Stimulated activated CD8-positive, alpha-beta memory T cell treated with anti-CD3 and anti-CD28 coated beads, Interleukin-15, amount 100 ng/mL, for 48 hours (primary cell): Measurements from ENCODE around the gene IFRD2.
"Not testable (repeated sequence)": the region's sequence is repeated elsewhere in the genome, so short reads cannot be mapped to it uniquely, and the experiment has no call there.

Experiments used
- DNase-seq, 2 donors: peaks; one replicate each; pipeline ENCODE4 v3.0.0-alpha.2; 2020; ENCODE audit warnings: low read depth in 2 of 2

IFRD2 gene

DNA sequence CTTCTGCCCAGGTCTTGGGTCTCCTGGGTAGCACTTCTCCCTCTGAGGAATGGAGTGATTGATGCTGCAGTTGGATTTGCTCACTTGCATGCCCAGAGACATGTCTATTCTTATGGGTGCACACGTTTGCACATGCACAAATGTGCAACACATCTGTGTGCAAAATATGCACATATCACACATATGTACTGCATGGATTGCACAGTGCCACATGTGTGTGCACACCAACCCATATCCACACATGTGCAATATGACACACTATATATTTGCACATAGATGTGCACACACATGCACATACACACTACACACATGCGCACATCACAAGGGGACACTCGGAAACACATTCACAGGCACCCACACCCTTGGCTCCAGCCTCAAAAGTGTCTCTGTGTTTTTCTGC is 24.0 kb downstream of the IFRD2 start:
- DNase-seq: no peak

DNA sequence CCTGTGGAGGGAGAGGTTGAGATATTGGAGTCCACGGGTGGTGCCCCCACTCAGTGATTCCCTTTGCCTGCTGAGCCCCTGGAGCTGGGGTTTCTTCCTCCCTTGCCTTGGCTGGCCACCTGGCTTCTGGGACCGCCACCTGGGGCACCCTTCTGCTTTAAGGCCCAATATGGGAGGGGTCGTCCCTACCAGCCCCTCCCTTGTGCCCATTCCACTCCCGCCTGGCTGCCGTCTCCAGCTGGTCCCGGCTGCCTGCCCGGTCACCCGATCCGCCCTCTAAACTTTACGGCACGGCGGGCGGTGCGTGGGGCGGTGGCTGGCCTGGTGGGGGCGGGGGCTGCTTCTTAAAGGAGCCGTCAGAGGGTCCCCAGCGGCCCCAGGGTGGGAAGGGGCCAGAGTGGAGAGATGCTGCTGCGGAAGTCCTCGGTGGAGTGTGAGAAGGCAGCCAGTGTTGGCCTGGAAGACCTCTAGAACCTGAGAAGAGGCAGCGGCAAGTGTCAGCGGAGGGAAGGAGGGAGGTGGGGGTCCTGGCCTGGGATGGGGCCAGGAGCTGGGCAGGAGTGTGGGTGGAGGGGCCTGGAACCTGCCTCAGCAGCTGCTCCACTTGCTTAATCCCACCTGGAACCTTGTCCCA is 24.8 kb downstream of the IFRD2 start:
- no peak for DNase-seq

- DNase-seq: no peak
Observed at GRCh38 chr3:50266836-50267235, 25.4 kb downstream of the IFRD2 start.

DNA sequence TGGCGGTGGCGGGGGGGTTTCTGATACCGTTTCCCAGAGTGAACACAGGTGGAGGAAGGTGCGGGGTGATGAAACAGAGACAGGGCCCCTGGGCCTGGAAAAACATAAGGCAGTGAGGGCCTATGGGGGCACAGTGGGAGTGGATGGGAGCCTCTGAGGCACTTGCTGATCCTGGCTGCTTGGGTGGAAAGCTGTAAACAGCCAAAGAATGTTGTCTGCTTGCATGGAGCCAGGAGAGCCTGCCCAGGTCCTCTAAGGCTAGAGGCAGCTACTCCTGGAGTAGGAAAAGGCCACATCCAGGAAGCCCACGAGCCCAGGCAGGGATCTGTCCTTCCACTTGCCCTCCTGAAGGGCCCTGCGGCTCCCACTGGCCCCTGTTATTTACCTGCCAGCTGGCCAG is 26.2 kb downstream of the IFRD2 start:
- DNase-seq: no peak

DNA sequence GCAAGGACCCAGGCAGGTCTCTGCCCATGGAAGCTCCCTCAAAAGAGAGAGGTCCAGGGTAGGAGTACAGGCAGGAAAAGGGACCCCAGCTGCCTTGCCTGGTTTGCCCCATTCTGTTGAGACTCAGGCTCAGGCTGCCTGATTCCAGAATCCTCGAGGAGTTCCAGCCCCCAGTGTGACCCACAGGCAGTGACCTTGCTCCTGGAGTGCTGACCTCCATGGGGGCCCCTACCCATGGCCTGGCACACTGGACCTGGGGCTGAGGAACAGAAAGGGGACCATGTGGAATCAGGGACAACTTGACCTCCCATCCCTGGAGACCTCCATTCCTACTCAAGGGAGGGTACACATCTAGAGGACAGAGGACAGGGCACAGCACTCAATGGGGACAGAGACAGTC is 26.7 kb downstream of the IFRD2 start:
- no peak for DNase-seq

- DNase-seq: no peak
Observed at GRCh38 chr3:50264964-50265485, 27.2 kb downstream of the IFRD2 start.

DNA sequence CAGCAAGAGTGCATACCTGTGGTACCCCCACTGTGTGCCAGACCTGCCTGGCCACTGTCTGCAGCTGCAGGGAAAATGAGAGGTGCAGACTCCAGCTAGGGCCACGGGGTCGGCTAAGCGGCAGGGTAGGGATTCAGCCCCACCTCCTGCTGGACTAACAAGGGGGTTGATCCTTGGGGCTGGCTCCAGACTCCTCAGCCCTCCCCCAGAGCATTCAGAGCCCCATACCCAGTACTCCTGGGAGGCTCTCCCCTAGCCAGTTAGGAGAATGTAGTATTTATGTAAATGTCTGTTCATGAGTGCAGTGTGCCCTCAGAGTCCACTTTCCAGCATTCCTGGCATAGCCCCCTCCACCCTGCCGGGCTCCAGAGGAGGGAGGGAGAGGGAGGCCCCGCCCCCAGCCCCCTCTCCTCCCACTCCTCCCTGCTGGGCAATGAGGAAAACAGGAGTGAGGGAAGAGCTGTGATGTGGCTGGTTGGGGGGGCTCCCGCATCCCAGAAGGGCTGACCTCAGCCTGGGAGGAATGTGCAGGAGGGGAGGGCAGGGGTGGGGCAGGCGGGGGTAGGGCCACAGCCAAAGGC is 27.8 kb downstream of the IFRD2 start:
- no peak for DNase-seq

GRCh38 chr3:50263478-50264382 is 28.5 kb downstream of the IFRD2 start:
- no peak for DNase-seq

DNA sequence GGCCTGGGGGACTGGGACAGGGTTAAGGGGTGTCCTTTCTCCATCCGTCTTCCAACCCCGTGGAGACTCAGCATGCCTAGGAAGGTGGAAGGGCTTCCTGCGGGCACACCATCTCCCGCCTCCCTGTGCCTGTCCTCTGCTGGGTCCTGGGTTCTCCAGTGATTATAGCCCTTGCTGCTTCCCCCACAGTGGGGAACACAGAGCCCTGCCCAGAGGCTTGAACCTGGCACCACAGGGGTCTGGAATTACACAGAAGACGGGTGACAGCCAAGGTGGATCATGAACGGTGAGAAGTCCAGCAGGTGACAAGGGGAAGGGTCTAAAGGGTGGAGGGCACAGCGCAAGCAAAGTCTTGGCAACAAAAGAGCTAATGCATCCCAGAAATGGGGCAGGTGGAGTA is 29.5 kb downstream of the IFRD2 start:
- no peak for DNase-seq

GRCh38 chr3:50262200-50262599 is 30.0 kb downstream of the IFRD2 start:
- DNase-seq: not testable (repeated sequence)

DNA sequence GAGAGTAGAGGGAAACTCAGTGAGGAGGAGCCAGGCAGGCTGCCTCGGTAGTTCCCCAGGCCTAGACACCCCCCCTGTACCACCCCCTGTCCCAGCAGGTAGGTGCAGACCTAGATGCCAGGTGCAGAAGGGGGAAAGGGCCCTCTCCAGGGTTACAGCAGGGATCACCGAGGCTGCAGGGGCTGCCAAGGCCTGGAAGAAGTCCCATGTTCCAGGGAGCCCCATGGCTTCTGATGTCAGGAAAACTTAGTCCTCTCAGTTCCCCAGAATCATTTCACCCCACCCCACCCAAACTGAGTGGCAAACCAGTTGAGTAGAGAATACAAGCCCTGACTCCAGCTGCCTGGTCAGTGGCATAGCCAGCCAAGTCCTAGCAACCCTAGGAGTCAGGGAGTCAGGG is 30.7 kb downstream of the IFRD2 start:
- no peak for DNase-seq

DNA sequence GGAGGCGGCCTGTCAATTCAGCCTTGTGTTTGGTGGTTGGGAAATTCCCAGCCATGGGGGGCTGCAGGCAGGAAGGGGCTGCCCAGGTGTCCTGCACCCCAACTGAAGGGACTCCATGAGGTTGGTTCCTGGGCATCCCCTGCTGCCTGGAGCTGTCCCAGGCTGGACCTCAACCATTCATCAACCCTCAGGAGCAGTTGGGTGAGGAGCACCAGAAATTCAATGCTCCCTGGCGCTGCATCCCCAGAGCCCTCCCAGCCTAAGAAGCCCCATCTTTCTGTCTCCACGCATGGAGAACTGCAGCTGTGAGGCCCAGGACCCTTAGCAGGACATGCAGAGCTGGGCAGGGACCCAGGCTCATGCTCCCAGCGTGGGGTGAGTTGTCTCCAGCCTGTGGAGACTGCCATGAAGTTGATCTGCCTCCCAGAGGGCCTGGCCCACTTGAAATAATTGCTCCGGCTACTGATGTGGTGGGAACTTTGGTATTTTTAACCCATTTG is 31.2 kb downstream of the IFRD2 start:
- no peak for DNase-seq

DNA sequence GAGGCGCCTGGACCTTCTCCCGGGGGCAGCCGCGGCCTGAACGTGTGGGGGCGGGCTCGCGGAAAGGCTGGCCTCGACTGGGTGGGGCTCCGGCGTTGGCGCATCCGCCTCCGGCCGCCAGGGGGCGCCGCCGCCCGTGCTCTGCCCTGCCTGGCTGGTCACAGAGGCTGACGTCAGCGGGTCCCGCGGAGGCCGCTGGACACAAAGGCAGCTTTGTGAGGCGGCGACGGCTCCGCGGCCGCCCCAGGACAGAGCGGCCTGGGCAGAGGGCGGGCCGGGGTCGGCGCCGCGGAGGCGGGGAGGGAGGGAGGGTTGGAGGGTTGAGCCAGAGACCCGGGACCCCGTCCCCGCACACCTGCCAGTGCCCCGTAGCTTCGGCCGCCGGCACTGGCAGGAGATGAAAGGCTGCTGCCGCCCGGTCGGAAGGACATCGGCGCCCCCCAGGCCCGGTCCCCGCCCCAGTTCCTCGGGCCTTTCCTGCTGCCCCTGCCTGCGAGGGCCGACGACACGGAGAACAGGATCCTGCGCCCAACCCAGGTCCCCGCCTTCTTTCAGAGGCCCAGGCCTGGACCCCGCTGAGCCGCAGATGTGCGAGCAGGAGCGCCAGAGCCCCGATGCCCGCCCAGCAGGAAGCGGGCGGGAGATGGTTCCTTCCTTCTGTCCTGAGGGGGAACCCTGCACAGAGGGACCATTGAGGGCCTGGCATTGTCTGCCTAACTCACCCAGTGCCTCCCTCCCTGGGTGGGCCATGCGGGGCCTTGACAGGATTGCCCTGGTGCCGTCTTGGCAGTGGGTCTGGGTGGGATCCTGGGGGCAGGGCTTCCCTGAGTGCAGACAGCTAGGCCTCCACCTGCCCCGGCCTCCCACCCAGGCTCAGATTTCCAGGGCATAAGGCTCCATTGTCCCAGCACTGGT is 31.9 kb downstream of the IFRD2 start:
- DNase-seq: peak; percentile 85

DNA sequence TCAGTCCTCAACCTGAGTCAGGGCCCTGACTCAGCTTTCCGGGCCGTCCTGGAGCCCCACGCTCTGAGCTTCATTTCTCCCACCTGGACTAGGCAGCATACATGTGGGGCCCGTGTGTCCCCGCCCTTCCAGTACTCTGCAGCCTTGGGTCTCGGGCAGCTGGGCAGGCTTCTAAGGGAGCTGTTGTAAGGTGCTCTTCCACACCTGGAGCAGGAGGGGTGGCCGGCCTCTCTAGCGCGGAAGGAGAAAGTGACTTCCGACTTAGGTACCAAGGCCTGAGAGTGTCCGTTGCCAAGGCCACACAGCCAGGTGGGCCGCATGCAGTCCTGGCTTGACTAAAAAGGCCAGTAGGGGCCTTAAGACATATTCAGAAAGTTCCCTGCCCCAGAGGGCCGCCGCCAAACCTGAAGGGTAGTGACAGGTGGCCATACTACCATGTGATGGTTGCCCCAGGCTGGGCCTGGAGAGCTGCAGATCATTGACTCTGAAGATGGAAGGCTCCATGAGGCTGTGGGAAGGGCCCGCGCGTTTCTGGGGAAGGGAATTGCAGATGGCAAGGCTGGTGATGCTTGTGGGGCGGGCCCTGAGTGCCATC is 32.7 kb downstream of the IFRD2 start:
- no peak for DNase-seq

DNA sequence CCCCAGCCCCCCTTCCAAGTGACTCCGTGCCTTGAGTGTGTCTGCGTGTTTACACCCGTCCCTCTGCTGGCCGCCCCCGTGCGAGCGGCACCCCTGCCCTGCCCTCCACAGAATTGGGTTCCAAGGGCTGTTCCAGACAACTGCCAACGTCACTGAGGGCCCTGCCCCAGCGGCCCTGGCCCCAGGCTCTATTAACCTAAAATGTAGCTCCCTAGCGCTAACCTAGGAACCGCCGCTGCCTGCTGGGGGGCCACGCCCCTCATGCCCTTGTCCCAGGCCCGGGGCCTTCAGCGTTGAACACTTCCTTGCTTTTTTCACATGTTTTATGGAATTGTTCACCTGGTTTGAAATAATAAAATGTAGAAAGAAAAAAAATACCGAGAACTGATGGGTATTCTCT is 33.2 kb downstream of the IFRD2 start:
- DNase-seq: no peak

GRCh38 chr3:50258029-50258680 is 34.1 kb downstream of the IFRD2 start:
- no peak for DNase-seq

DNA sequence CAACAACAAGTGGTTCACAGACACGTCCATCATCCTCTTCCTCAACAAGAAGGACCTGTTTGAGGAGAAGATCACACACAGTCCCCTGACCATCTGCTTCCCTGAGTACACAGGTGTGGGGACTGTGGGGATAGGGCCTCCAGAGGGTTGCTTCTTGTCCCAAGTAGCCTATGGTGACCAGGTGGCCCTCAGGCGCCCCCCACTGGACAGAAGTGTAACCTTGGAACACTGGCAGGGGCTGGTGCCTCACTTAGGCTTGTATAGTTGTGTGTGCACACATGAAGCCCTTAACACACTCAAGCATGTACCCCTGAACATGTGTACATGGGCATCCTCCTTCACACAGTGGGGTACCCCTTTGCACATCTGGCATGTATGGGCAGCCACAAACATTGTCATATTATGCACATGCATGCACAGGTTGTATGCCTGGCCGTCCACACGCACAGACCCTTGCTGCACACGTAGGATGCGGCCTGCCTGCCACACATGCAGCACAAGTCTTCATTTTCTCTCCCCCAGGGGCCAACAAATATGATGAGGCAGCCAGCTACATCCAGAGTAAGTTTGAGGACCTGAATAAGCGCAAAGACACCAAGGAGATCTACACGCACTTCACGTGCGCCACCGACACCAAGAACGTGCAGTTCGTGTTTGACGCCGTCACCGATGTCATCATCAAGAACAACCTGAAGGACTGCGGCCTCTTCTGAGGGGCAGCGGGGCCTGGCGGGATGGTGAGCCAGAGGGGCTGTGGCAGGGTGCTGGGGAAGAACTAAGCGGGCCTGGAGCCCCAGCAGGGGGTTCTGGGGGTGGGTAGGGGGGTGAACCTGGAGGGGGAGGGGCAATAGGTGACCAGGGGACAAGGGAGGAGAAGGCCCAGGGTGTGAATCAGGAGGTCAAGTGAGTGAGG is 35.0 kb downstream of the IFRD2 start:
- DNase-seq: no peak

DNA sequence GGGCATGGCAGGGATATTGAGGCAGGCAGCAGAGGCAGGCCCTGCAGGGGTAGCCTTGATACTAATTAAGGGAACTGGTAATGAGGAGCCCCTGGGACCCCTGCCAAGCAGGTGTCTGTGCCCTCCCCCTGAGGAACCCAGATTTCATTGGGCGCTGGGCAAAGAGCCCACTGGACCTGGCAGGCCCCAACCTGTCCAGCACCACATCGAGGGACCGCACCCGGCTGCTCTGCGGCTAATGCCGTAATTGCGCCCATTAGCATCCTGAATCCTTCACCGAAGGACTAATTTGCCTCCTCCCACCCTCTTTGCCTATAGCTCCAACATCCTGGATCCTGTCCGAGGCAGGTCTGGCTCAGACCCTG is 37.0 kb downstream of the IFRD2 start:
- no peak for DNase-seq

DNA sequence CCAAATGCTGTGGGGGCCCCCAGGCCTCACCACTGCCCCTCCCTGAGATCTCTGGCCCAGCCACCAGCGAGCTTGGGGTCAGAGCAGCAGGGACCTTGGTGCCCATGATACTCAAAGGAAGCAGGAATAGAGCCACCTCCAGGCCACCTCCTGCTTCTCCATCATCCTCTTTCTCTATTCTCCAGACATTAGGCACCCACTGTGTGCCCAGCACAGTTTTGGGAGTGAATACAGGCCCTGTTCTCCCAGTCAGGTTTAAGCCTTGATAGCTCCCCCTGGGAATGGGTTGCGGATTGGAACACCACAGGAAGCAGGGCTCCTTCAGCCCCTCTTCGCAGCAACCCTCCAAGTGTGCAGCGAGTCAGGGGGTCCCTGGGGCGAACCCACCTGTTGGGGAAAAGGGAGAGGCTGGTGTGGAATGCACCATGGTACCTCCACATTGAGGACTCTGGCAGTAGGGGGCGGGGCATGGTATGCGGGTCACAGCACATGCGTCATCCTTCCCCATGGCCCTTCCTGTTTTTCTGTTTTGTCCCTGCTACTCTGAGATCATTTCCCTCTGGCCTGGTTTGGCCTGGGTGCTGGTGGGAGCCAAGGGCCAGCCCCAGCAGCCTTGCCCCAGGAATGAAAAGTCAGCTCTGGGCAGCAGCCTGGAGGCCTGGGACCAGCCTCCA is 37.5 kb downstream of the IFRD2 start:
- no peak for DNase-seq
